Measurements from ENCODE around the gene LMAN2L.
A peak's percentile ranks its signal among the peaks of the same experiment; 100 is the strongest.

LMAN2L gene

GRCh38 chr2:96739633-96740428 lies at the start of gene LMAN2L:
Gene LMAN2L, minus strand, starts transcription at chr2:96740064. Its CDS starts 24 bp downstream, at chr2:96740040.
- H3K4me3 ChIP-seq (ENCODE audit: control insufficient read depth, low read depth, low read length): peak within 1 kb of the TSS; percentile 80
- DNase-seq (ENCODE audit: low read depth): peak; percentile 90
- no peak for TF ChIP-seq CTCF (IDR thresholded peaks at IDR 0.05; ENCODE audit: control insufficient read depth, insufficient read depth, low read depth, low read length, missing control alignments)

GRCh38 chr2:96789245-96789617 lies 49.4 kb upstream of the LMAN2L start:
- DNase-seq (ENCODE audit: low read depth): no peak
- no peak for TF ChIP-seq CTCF (IDR thresholded peaks at IDR 0.05; ENCODE audit: control insufficient read depth, insufficient read depth, low read depth, low read length, missing control alignments)
- H3K4me3 ChIP-seq (ENCODE audit: control insufficient read depth, low read depth, low read length): no peak overlapping the region

- no peak overlapping the region for H3K4me3 ChIP-seq (ENCODE audit: control insufficient read depth, low read depth, low read length)
- TF ChIP-seq CTCF (IDR thresholded peaks at IDR 0.05; ENCODE audit: control insufficient read depth, insufficient read depth, low read depth, low read length, missing control alignments): no peak
- DNase-seq (ENCODE audit: low read depth): no peak
These were observed 48.8 kb upstream of the LMAN2L start for GRCh38 chr2:96788442-96789244.

GRCh38 chr2:96787411-96787810 lies 47.5 kb upstream of the LMAN2L start:
- DNase-seq (ENCODE audit: low read depth): no peak
- no peak overlapping the region for H3K4me3 ChIP-seq (ENCODE audit: control insufficient read depth, low read depth, low read length)
- no peak for TF ChIP-seq CTCF (IDR thresholded peaks at IDR 0.05; ENCODE audit: control insufficient read depth, insufficient read depth, low read depth, low read length, missing control alignments)

- DNase-seq (ENCODE audit: low read depth): no peak
- no peak overlapping the region for H3K4me3 ChIP-seq (ENCODE audit: control insufficient read depth, low read depth, low read length)
- TF ChIP-seq CTCF (IDR thresholded peaks at IDR 0.05; ENCODE audit: control insufficient read depth, insufficient read depth, low read depth, low read length, missing control alignments): no peak
These were observed 43.5 kb upstream of the LMAN2L start for GRCh38 chr2:96783388-96783787.

GRCh38 chr2:96775160-96775559 lies 35.3 kb upstream of the LMAN2L start:
- no peak overlapping the region for H3K4me3 ChIP-seq (ENCODE audit: control insufficient read depth, low read depth, low read length)
- TF ChIP-seq CTCF (IDR thresholded peaks at IDR 0.05; ENCODE audit: control insufficient read depth, insufficient read depth, low read depth, low read length, missing control alignments): no peak
- DNase-seq (ENCODE audit: low read depth): no peak

All from AG09309 (cell line).